Astrocyte (in vitro differentiated cells and primary cell): Measurements from ENCODE around the gene ASB2.

ENCODE experiments used
- CTCF ChIP-seq: IDR thresholded peaks from 2 replicates; pipeline ENCODE4 v1.5.1; 2011; ENCODE audit warnings: low read depth, mild to moderate bottlenecking, inconsistent platforms, low read length, moderate library complexity; ENCODE audit not compliant: insufficient read depth
- EZH2 ChIP-seq: IDR thresholded peaks from 2 replicates; pipeline ENCODE4 v1.6.1; 2012; ENCODE audit warnings: mild to moderate bottlenecking, low read length, inconsistent platforms; ENCODE audit not compliant: insufficient read depth

GRCh38 chr14:93975791-93976476 lies 436 bp downstream of the ASB2 start:
- TF ChIP-seq CTCF (no peak), EZH2 (no peak)
